SH-SY5Y (cell line): Measurements from ENCODE around the gene NAV2.

Source experiments
- GATA2 ChIP-seq: IDR thresholded peaks from 2 replicates; pipeline ENCODE4 v1.6.1; 2011; ENCODE audit warnings: mild to moderate bottlenecking, low read depth, low read length
- GATA3 ChIP-seq: IDR thresholded peaks from 2 replicates; pipeline ENCODE4 v1.6.1; 2011; ENCODE audit warnings: low read depth, mild to moderate bottlenecking, low read length, moderate library complexity

DNA sequence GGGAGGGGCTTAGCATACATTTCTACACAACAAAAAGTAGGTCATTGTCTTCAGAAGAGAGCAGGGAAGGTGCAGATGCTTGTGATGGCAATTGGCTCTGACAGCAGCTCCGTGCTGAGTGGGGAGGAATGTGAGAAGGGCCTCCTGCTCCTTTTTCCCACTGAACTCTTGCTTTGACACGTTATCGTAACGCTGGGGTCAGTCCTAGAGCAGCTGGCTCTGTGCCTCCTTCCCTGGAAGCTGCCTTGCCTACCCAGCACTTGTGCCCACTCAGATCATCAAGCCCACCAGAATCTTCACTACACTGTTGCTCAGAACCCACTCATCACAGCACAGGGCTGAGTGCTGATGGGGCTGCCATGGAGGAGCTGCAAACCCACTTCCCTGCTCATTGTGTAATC lies 14.9 kb upstream of the NAV2 start:
- TF ChIP-seq GATA2 (no peak), GATA3 (no peak)
